HepG2 (cell line): ENCODE data around the gene OR7E24. TPM values are rescaled to one million over a fixed set of nuclear protein-coding genes. Genes with fewer than 3 reads are reported as not detected.
A peak's percentile ranks its signal among the peaks of the same experiment; 100 is the strongest.

Experiments
- ATAC-seq: fragments of 200-7000 bp; cut with Tn5 transposase; 3 replicates; pipeline ENCODE4 v1.9.1; 2020; ENCODE audit warnings: mild to moderate bottlenecking, moderate library complexity
- BruUV-seq: library from RNA; stranded (reverse); fragments of 400-500 nt; replicated peaks from 2 replicates; lab custom pipeline; 2021; lab: Mats Ljungman, UMichigan
- CTCF ChIA-PET: fragments of 300-600 bp; formaldehyde crosslinking; extraction: SDS; loops from one replicate; lab custom pipeline; 2021; ENCODE audit warnings: low total read pairs, inconsistent platforms, low intra/inter-chr PET ratio; lab: Yijun Ruan, JAX
- POLR2A ChIA-PET: fragments of 350-600 bp; sonication (Branson Sonifier 250); formaldehyde crosslinking; loops from one replicate; lab custom pipeline; 2020; ENCODE audit warnings: antibody characterized with exemption, inconsistent platforms; lab: Yijun Ruan, JAX
- DNase-seq: peaks from one replicate; pipeline ENCODE4 v3.0.0-alpha.2; 2015; ENCODE audit warnings: low spot score
- FAIRE-seq: peaks from 3 replicates; lab custom pipeline; 2011; peaks lifted over from hg19 to GRCh38; lab: Jason Lieb, UNC
- H2AFZ ChIP-seq: one replicate; pipeline ENCODE4 v1.6.1; 2011; ENCODE audit warnings: low read length, inconsistent platforms
- H3K27ac ChIP-seq: fragments of 300-600 bp; 3 replicates; pipeline ENCODE4 v1.8.0; 2011; ENCODE audit warnings: mixed run types, mild to moderate bottlenecking, mixed read lengths, low read length, inconsistent platforms; ENCODE audit not compliant: insufficient read depth; ENCODE audit errors: extremely low read length
- H3K27me3 ChIP-seq, 2 experiments: fragments of 200-600 bp in 1 of 2; 2 replicates in 1 of 2; 3 replicates in 1 of 2; pipeline versions ENCODE4 v1.6.0 to v1.8.0; 2011; ENCODE audit warnings: low read length in 2 of 2, mild to moderate bottlenecking in 2 of 2, moderate library complexity in 2 of 2, inconsistent platforms in 1 of 2; ENCODE audit not compliant: insufficient read depth in 2 of 2, control insufficient read depth in 1 of 2
- H3K36me3 ChIP-seq, 2 experiments: fragments of 200-600 bp in 1 of 2; replicated peaks in 1 of 2; 2 replicates in 1 of 2; 3 replicates in 1 of 2; pipeline versions ENCODE4 v1.5.1 to v1.8.0; 2011; ENCODE audit warnings: low read length in 2 of 2, inconsistent platforms in 1 of 2; ENCODE audit not compliant: insufficient read depth in 2 of 2, control insufficient read depth in 1 of 2
- H3K4me1 ChIP-seq: 2 replicates; pipeline ENCODE4 v1.5.1; 2012; ENCODE audit warnings: low read length, inconsistent platforms; ENCODE audit not compliant: insufficient read depth
- H3K4me2 ChIP-seq: 2 replicates; pipeline ENCODE4 v1.6.0; 2011; ENCODE audit warnings: low read depth, low read length, inconsistent platforms
- H3K4me3 ChIP-seq, 3 experiments: fragments of 200-600 bp in 1 of 3; sonication (generic), shearing (Covaris generic) in 1 of 3; replicated peaks in 1 of 3; 2 replicates each; pipeline ENCODE4 v1.5.1; 2011 to 2016; ENCODE audit warnings: low read length in 3 of 3, inconsistent platforms in 2 of 3, low read depth in 2 of 3, mild to moderate bottlenecking in 2 of 3, control low read depth in 1 of 3, mixed read lengths in 1 of 3; ENCODE audit not compliant: insufficient read depth in 1 of 3
- H3K79me2 ChIP-seq: one replicate; pipeline ENCODE4 v1.6.1; 2011; ENCODE audit warnings: low read length, inconsistent platforms; ENCODE audit not compliant: insufficient read depth
- H3K9ac ChIP-seq: 2 replicates; pipeline ENCODE4 v1.6.0; 2011; ENCODE audit warnings: mild to moderate bottlenecking, low read depth, low read length, inconsistent platforms; ENCODE audit not compliant: insufficient read depth
- H3K9me3 ChIP-seq: 2 replicates; pipeline ENCODE4 v1.5.1; 2012; ENCODE audit warnings: mild to moderate bottlenecking, low read length
- H4K20me1 ChIP-seq: 2 replicates; pipeline ENCODE4 v1.6.0; 2011; ENCODE audit warnings: inconsistent platforms, mild to moderate bottlenecking, low read length, moderate library complexity; ENCODE audit not compliant: insufficient read depth
- HOXD1 ChIP-seq: sonication (generic); formaldehyde crosslinking; IDR thresholded peaks from 2 replicates; pipeline ENCODE4 v1.5.0; 2020; ENCODE audit warnings: missing genetic modification reagents
- IRF2 ChIP-seq: IDR thresholded peaks from 2 replicates; pipeline ENCODE4 v1.6.1; 2018; ENCODE audit warnings: missing genetic modification reagents, missing compliant biosample characterization
- KDM2A ChIP-seq: sonication (generic); formaldehyde crosslinking; IDR thresholded peaks from 2 replicates; pipeline ENCODE4 v1.4.0; 2020; ENCODE audit warnings: low read depth, missing genetic modification reagents, borderline replicate concordance
- KMT2B ChIP-seq: IDR thresholded peaks from 2 replicates; pipeline ENCODE4 v1.6.1; 2016; ENCODE audit warnings: missing genetic modification reagents, missing compliant biosample characterization
- LCORL ChIP-seq, 2 experiments: fragments of 450-650 bp in 1 of 2; sonication (generic) in 1 of 2; formaldehyde crosslinking in 1 of 2; IDR thresholded peaks; 2 replicates each; pipeline versions ENCODE4 v1.5.0 to v1.6.1; 2017 to 2020; ENCODE audit warnings: antibody characterized with exemption in 1 of 2, missing genetic modification reagents in 1 of 2
- TMF1 ChIP-seq: sonication (generic); formaldehyde crosslinking; IDR thresholded peaks from 2 replicates; pipeline ENCODE4 v1.8.1; 2022; ENCODE audit warnings: low read depth, missing genetic modification reagents
- USF2 ChIP-seq, 2 experiments: sonication (generic) in 1 of 2; formaldehyde crosslinking in 1 of 2; IDR thresholded peaks; 2 replicates each; pipeline versions ENCODE4 v1.5.1 to v1.6.1; 2011 to 2020; ENCODE audit warnings: borderline replicate concordance in 1 of 2, low read depth in 1 of 2, low read length in 1 of 2, mild to moderate bottlenecking in 1 of 2, missing genetic modification reagents in 1 of 2, moderate library complexity in 1 of 2
- ZBED4 ChIP-seq: sonication (generic); formaldehyde crosslinking; IDR thresholded peaks from 2 replicates; pipeline ENCODE4 v1.4.0; 2020; ENCODE audit warnings: missing genetic modification reagents, borderline replicate concordance
- ZNF136 ChIP-seq: sonication (generic); formaldehyde crosslinking; IDR thresholded peaks from 2 replicates; pipeline ENCODE4 v1.8.1; 2022; ENCODE audit warnings: low read depth, mild to moderate bottlenecking, moderate library complexity, missing genetic modification reagents
- ZNF564 ChIP-seq: sonication (generic); formaldehyde crosslinking; IDR thresholded peaks from 2 replicates; pipeline ENCODE4 v1.8.1; 2023; ENCODE audit warnings: mild to moderate bottlenecking, missing genetic modification reagents
- ZSCAN25 ChIP-seq: sonication (generic); formaldehyde crosslinking; IDR thresholded peaks from 2 replicates; pipeline ENCODE4 v1.8.0; 2022; ENCODE audit warnings: mild to moderate bottlenecking, missing genetic modification reagents
- WGBS: methylation state at CpG from one replicate; pipeline ENCODE4 v1.1.6; 2017; ENCODE audit warnings: low lambda C conversion rate; 5-methylcytosine and 5-hydroxymethylcytosine counted together
- in situ Hi-C: cut with HindIII; loops from 2 replicates; pipeline ENCODE4 v1.10.0; 2017; ENCODE audit warnings: low pct_unique_long_range_greater_than_20kb; ENCODE audit not compliant: extremely low pct_ligation_motif_present
- intact Hi-C: fragments of 100-400 bp; cut with micrococcal nuclease; formaldehyde crosslinking; loops from one replicate; pipeline ENCODE4 v1.10.0; 2022; ENCODE audit not compliant: unreplicated experiment
- polyA plus RNA-seq, 8 experiments: library from polyadenylated mRNA; depleted of rRNA in 3 of 8; stranded (reverse) in 7 of 8; unstranded in 1 of 8; fragments of >200 nt; fragmentation: Illumina TruSeq in 4 of 8; extraction: Trizol in 4 of 8; gene quantifications; 2 replicates each; pipeline versions ENCODE4 v1.2.1 to v1.2.3, GENCODE V29; 2011 to 2016; ENCODE audit warnings: low read depth in 4 of 8, missing spikeins in 1 of 8, mixed read lengths in 1 of 8; ENCODE audit not compliant: insufficient read depth in 1 of 8
- total RNA-seq, 5 experiments: library from RNA; depleted of rRNA; stranded (reverse); fragments of >200 nt; fragmentation: Illumina TruSeq; extraction: Trizol; gene quantifications; 2 replicates each; pipeline ENCODE4 v1.2.3, GENCODE V29; 2016; ENCODE audit warnings: low read depth in 1 of 5
- TF ChIP-seq, protein P1 (sequence below): IDR thresholded peaks from 2 replicates; pipeline ENCODE4 v1.6.1; 2016; ENCODE audit warnings: control low read depth
- TF ChIP-seq, protein P2 (sequence below), 2 experiments: sonication (generic) in 1 of 2; formaldehyde crosslinking in 1 of 2; IDR thresholded peaks; 2 replicates each; pipeline versions ENCODE4 v1.4.0 to v1.6.1; 2018 to 2020; ENCODE audit warnings: missing genetic modification reagents in 2 of 2, borderline replicate concordance in 1 of 2, low read depth in 1 of 2, mild to moderate bottlenecking in 1 of 2, missing biosample characterization in 1 of 2

Gene OR7E24
- total and polyA plus RNA-seq, 2 of the 13 experiments (the other 11 are each of a cell fraction or from before 2014, with no cell fraction given): not detected

GRCh38 chr19:9205501-9206113 lies 45.1 kb upstream of the OR7E24 start:
- BruUV-seq: no TSS peak
- in situ Hi-C loops (no loop called here), intact Hi-C loops (no loop called here)
- peak overlapping the region; percentile 61 for H2AFZ ChIP-seq
- H3K9me3 ChIP-seq: no peaks in the 10 kb centered on the region
- H3K36me3 ChIP-seq: no peaks in the 10 kb centered on the region
- no peaks in the 10 kb centered on the region for H3K79me2 ChIP-seq
- POLR2A ChIA-PET: no interaction called here
- H3K27ac ChIP-seq: no peak overlapping the region
- H4K20me1 ChIP-seq: no peaks in the 10 kb centered on the region
- DNase-seq (peak; percentile 33), FAIRE-seq (peak; percentile 54), ATAC-seq (peak; percentile 84)
- H3K4me1 ChIP-seq: no peaks in the 10 kb centered on the region
- H3K4me2 ChIP-seq: peak overlapping the region; percentile 63
- CTCF ChIA-PET: interaction anchor here (0.9 to 1.9 kb wide), 2 partner anchors 420 to 591 kb away, joined by 3 to 5 read pairs; no protein-coding TSS in a partner anchor
- H3K4me3 ChIP-seq: peak overlapping the region in 2 of 3 experiments; percentile 54 to 57; a peak in 4 of 6 replicates
- no peaks in the 10 kb centered on the region for H3K27me3 ChIP-seq
- WGBS: 34% methylated on average over 9 of the region's 13 CpGs
- no peak overlapping the region for H3K9ac ChIP-seq
- TF ChIP-seq LCORL (IDR thresholded peaks at IDR 0.05) (no peak), LCORL (CRISPR knock-in tag; IDR thresholded peaks at IDR 0.05) (0 out of 2 replicates have a peak, but pooled peaks have one; percentile 17), KMT2B (CRISPR knock-in tag) (no peak), HOXD1 (no peak), ZNF564 (CRISPR knock-in tag) (no peak), USF2 (IDR thresholded peaks at IDR 0.05; ENCODE audit: low read depth, low read length) (no peak), USF2 (CRISPR knock-in tag; IDR thresholded peaks at IDR 0.05; ENCODE audit: borderline replicate concordance) (peak; percentile 41; the same call in 1 of the 2 replicates), IRF2 (CRISPR knock-in tag) (peak; percentile 12; the same call in 1 of the 2 replicates), TMF1 (CRISPR knock-in tag) (no peak), ZNF136 (CRISPR knock-in tag) (no peak), KDM2A (peak; percentile 68; the same call in 1 of the 2 replicates), ZSCAN25 (CRISPR knock-in tag) (no peak), ZBED4 (CRISPR knock-in tag) (no peak)
- TF ChIP-seq, protein P1, sequence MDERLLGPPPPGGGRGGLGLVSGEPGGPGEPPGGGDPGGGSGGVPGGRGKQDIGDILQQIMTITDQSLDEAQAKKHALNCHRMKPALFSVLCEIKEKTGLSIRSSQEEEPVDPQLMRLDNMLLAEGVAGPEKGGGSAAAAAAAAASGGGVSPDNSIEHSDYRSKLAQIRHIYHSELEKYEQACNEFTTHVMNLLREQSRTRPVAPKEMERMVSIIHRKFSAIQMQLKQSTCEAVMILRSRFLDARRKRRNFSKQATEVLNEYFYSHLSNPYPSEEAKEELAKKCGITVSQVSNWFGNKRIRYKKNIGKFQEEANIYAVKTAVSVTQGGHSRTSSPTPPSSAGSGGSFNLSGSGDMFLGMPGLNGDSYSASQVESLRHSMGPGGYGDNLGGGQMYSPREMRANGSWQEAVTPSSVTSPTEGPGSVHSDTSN (CRISPR knock-in tag): no peak
- TF ChIP-seq, protein P2, sequence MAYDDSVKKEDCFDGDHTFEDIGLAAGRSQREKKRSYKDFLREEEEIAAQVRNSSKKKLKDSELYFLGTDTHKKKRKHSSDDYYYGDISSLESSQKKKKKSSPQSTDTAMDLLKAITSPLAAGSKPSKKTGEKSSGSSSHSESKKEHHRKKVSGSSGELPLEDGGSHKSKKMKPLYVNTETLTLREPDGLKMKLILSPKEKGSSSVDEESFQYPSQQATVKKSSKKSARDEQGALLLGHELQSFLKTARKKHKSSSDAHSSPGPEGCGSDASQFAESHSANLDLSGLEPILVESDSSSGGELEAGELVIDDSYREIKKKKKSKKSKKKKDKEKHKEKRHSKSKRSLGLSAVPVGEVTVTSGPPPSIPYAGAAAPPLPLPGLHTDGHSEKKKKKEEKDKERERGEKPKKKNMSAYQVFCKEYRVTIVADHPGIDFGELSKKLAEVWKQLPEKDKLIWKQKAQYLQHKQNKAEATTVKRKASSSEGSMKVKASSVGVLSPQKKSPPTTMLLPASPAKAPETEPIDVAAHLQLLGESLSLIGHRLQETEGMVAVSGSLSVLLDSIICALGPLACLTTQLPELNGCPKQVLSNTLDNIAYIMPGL (CRISPR knock-in tag; IDR thresholded peaks at IDR 0.05; ENCODE audit: borderline replicate concordance in 1 of 2, low read depth in 1 of 2): 0 out of 4 replicates have a peak, but pooled peaks of 1 of the 2 experiments have one; percentile 47
